Gastrocnemius medialis (tissue), 4 donors: ENCODE data around the gene TSC22D3. TPM values are rescaled to one million over a fixed set of nuclear protein-coding genes. Genes with fewer than 3 reads are reported as not detected.
A peak's percentile ranks its signal among the peaks of the same experiment; 100 is the strongest.

Experiments
- ATAC-seq, 2 donors: fragments of 150-250 bp; one replicate each; pipeline ENCODE4 v1.9.1; 2016
- DNase-seq, 2 donors: peaks; one replicate each; pipeline ENCODE4 v3.0.0-alpha.2; 2019
- H3K27ac ChIP-seq, 4 donors: fragments of 200-600 bp; sonication (generic); 1 replicate in 1 of 4; 2 replicates in 3 of 4; pipeline ENCODE4 v1.5.1; 2016 to 2018; ENCODE audit warnings: mild to moderate bottlenecking in 2 of 4, moderate library complexity in 1 of 4
- H3K27me3 ChIP-seq, 3 donors: fragments of 200-600 bp; sonication (generic) in 2 of 3; 1 replicate in 1 of 3; 2 replicates in 2 of 3; pipeline versions ENCODE4 v1.5.1 to v1.6.0; 2016 to 2019; ENCODE audit warnings: mild to moderate bottlenecking in 1 of 3, moderate library complexity in 1 of 3
- H3K36me3 ChIP-seq, 2 donors: fragments of 200-600 bp; sonication (generic) in 1 of 2; one replicate each; pipeline ENCODE4 v1.5.1; 2017 to 2018
- H3K4me1 ChIP-seq, 2 donors: fragments of 200-600 bp; sonication (generic) in 1 of 2; one replicate each; pipeline ENCODE4 v1.5.1; 2016 to 2017; ENCODE audit warnings: mild to moderate bottlenecking in 2 of 2
- H3K4me3 ChIP-seq, 4 donors: fragments of 200-600 bp; sonication (generic) in 3 of 4; 1 replicate in 1 of 4; 2 replicates in 3 of 4; pipeline ENCODE4 v1.5.1; 2016 to 2019; ENCODE audit warnings: mild to moderate bottlenecking in 2 of 4
- H3K9me3 ChIP-seq, 3 donors: fragments of 200-600 bp; sonication (generic) in 2 of 3; 1 replicate in 1 of 3; 2 replicates in 2 of 3; pipeline ENCODE4 v1.5.1; 2016 to 2019
- POLR2A ChIP-seq, 2 donors: fragments of 450-650 bp; IDR thresholded peaks; one replicate each; pipeline ENCODE4 v1.6.1; 2017; ENCODE audit warnings: antibody characterized with exemption in 2 of 2, mild to moderate bottlenecking in 2 of 2, moderate library complexity in 2 of 2
- in situ Hi-C, 4 donors: fragments of 200-750 bp; cut with MboI; loops; one replicate each; pipeline versions ENCODE4 v1.15.0 to v1.8.0; 2017; ENCODE audit warnings: low sequenced_read_pairs in 4 of 4
- intact Hi-C: fragments of 100-400 bp; cut with DNase I; formaldehyde crosslinking; loops from one replicate; pipeline ENCODE4 v1.15.1; 2023; ENCODE audit warnings: low total_unique reads
- total RNA-seq, 4 donors: library from RNA; depleted of rRNA; stranded (reverse); fragments of >200 nt; gene quantifications; one replicate each; pipeline versions ENCODE4 v1.1.0 to v1.2.3, GENCODE V29; 2016
- TF ChIP-seq, protein P1 (sequence below), 5 experiments: fragments of 450-650 bp in 3 of 5; fragments of 200-600 bp in 2 of 5; sonication (generic) in 2 of 5; IDR thresholded peaks in 4 of 5; conservative IDR thresholded peaks in 1 of 5; 1 replicate in 4 of 5; 2 replicates in 1 of 5; pipeline ENCODE4 v1.5.1; 2016 to 2019; ENCODE audit warnings: antibody characterized with exemption in 5 of 5, mild to moderate bottlenecking in 3 of 5, moderate library complexity in 3 of 5

TSC22D3 gene
- total RNA-seq, 4 donors from 2014 or later = 689 to 1,948 (median 1,054) TPM

- H3K36me3 ChIP-seq = peaks cover 6 to 29% of the 10 kb centered on the region in 2 donors
- no peak for TF ChIP-seq POLR2A (IDR thresholded peaks at IDR 0.05)
- TF ChIP-seq, protein P1, sequence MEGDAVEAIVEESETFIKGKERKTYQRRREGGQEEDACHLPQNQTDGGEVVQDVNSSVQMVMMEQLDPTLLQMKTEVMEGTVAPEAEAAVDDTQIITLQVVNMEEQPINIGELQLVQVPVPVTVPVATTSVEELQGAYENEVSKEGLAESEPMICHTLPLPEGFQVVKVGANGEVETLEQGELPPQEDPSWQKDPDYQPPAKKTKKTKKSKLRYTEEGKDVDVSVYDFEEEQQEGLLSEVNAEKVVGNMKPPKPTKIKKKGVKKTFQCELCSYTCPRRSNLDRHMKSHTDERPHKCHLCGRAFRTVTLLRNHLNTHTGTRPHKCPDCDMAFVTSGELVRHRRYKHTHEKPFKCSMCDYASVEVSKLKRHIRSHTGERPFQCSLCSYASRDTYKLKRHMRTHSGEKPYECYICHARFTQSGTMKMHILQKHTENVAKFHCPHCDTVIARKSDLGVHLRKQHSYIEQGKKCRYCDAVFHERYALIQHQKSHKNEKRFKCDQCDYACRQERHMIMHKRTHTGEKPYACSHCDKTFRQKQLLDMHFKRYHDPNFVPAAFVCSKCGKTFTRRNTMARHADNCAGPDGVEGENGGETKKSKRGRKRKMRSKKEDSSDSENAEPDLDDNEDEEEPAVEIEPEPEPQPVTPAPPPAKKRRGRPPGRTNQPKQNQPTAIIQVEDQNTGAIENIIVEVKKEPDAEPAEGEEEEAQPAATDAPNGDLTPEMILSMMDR (IDR thresholded peaks at IDR 0.05 in 4 of 5, conservative IDR thresholded peaks at IDR 0.05 in 1 of 5) = no peak
- peak overlapping the region; percentile 87 to 96 (median 94) for H3K27ac ChIP-seq
- peak overlapping the region; percentile 75 to 84 (median 78) for H3K4me3 ChIP-seq
- intact Hi-C loops (no loop called here), in situ Hi-C loops (loop anchor here in 3 of 4 donors (5.0 to 10.0 kb wide), 3 partner anchors 39 to 61 kb away; partner anchors contain the start of genes NCBP2L (in 2 of the 3) and TSC22D3 (in 2 of the 3))
- DNase-seq = no peak
- ATAC-seq = no peak
- H3K4me1 ChIP-seq = peaks cover 36 to 41% of the 10 kb centered on the region in 2 donors
- H3K9me3 ChIP-seq = no peaks in the 10 kb centered on the region
- no peaks in the 10 kb centered on the region for H3K27me3 ChIP-seq
Measured at GRCh38 chrX:107716118-107716684, 59.4 kb downstream of the TSC22D3 start.

DNA sequence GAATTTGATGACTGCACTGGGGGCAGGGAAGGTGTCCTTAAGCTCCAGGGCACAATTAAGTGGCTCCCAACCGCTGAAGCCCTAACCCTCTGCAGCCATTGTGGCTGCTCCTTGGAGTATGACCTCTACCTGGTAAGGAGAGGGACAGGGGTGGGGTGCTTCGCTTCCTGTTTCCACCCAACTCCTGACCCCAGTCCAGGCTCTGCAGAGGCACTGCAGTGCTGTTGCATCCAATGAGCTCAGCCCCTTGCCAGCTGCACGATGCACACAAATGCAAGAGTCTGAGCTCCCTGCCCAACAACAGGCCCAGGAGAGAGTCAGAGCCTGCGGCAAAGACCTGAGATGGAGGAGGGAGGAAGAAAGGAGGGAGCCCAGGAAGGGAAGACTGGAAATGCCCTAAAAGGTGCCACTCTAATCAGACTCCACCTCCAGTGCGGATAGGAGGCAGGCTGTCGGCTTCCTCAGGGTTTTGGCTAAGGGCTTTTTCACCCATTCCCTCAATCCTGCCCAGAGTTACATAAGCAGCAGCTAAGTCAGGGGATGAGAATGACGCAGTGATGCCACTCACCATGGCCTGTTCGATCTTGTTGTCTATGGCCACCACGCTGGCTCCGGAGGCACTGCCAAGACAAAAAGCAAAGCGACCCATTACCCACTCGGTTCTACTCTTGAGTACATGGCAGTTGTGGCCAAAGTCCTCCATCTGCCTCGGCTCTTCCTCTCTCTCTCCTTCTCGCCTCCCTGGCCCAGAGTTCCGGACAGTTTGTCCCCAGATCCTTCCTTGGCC is 60.1 kb downstream of the TSC22D3 start:
- ATAC-seq = no peak
- peak overlapping the region; percentile 87 to 96 (median 94) for H3K27ac ChIP-seq
- in situ Hi-C loops = loop anchor here in 3 of 4 donors (5.0 to 10.0 kb wide), 3 partner anchors 38 to 62 kb away; partner anchors contain the start of genes NCBP2L (in 2 of the 3) and TSC22D3 (in 2 of the 3)
- intact Hi-C loops = no loop called here
- no peaks in the 10 kb centered on the region for H3K9me3 ChIP-seq
- H3K36me3 ChIP-seq = peaks cover 6 to 29% of the 10 kb centered on the region in 2 donors
- H3K27me3 ChIP-seq = no peaks in the 10 kb centered on the region
- peaks cover 29 to 39% of the 10 kb centered on the region in 2 donors for H3K4me1 ChIP-seq
- no peak for DNase-seq
- H3K4me3 ChIP-seq = peak overlapping the region; percentile 75 to 84 (median 78)
- no peak for TF ChIP-seq POLR2A (IDR thresholded peaks at IDR 0.05)
- TF ChIP-seq, protein P1 (IDR thresholded peaks at IDR 0.05 in 4 of 5, conservative IDR thresholded peaks at IDR 0.05 in 1 of 5) = no peak

DNA sequence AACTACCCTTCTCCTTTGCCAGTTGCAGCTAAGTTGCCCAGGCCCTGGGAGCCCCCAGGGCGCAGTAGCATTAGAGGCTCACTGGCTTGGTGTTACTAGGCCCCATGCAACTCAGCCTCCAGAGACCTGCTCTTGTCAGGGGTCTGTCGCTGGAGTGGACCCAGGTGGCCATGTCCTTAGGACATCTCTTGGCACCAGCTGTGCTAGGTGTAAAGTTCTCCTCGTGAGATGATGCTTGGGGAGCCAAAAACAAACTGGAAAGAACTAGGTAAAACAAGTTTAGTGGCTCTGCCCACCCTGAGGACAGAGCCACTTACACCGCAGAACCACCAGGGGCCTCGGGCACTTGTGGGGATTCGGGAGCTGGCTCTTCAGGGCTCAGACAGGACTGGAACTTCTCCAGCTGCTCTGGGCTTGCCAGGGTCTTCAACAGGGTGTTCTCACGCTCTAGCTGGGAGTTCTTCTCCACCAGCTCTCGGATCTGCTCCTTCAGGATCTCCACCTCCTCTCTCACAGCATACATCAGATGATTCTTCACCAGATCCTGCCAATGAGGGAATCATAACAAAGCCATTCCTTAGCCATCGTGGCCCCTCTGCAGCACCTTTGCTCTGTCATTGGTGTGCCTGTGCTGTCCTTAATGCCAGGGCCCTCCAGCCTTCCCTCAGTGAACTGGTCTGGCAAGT is 61.2 kb downstream of the TSC22D3 start:
- Histone ChIP-seq H3K27ac (peak overlapping the region; percentile 87 to 96 (median 94)), H3K9me3 (no peaks in the 10 kb centered on the region), H3K4me3 (peak overlapping the region; percentile 75 to 84 (median 78)), H3K27me3 (no peaks in the 10 kb centered on the region), H3K36me3 (peaks cover 6 to 29% of the 10 kb centered on the region in 2 donors), H3K4me1 (peaks cover 18 to 31% of the 10 kb centered on the region in 2 donors)
- intact Hi-C loops (no loop called here), in situ Hi-C loops (loop anchor here in 1 of 4 donors (10.0 kb wide), 1 partner anchor 60 kb away; the partner anchor contains the start of genes NCBP2L and TSC22D3)
- peak in 1 of 2 donors; percentile 59 for DNase-seq
- ATAC-seq = no peak
- TF ChIP-seq POLR2A (IDR thresholded peaks at IDR 0.05) = peak in 1 of 2 donors; percentile 32
- TF ChIP-seq, protein P1 (IDR thresholded peaks at IDR 0.05 in 4 of 5, conservative IDR thresholded peaks at IDR 0.05 in 1 of 5) = peak in 4 of 5 experiments; percentile 6 to 54 (median 38)

DNA sequence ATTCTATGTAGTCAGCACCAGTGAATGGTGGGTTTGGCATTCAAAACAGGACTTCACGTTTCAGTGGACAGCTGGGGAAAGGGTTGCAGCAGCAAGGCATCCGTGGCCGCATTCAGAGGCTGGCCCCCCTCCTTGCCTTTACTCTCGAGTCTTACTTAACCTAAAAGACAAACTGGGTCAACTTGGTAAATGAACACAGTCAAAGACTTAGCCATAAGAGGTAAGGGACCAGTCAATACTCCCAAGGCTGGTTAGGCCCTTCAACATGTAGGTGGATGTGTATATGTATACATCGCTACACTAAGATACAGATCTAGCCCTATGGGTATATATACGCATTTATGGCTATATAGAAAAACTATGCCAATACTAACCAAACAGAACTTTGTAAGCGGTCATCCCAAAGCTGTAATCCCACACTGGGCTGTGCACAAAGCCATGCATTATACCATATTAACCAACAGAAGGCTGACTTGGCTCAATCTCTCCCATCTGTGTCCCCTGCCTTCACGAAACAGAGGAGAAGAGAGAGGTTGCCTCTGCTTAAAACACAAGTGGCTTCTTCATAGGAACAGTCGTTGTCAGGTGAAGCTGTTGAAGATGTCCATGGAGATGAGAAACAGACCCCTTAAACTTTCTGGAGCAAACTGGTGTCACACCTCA is 61.9 kb downstream of the TSC22D3 start:
- H3K4me3 ChIP-seq = peak overlapping the region; percentile 75 to 84 (median 78)
- peak overlapping the region; percentile 87 to 96 (median 94) for H3K27ac ChIP-seq
- no peaks in the 10 kb centered on the region for H3K9me3 ChIP-seq
- intact Hi-C loops (no loop called here), in situ Hi-C loops (loop anchor here in 1 of 4 donors (10.0 kb wide), 1 partner anchor 61 kb away; the partner anchor contains the start of genes NCBP2L and TSC22D3)
- peak in 1 of 2 donors; percentile 71 for DNase-seq
- H3K4me1 ChIP-seq = peaks cover 14 to 24% of the 10 kb centered on the region in 2 donors
- no peak for TF ChIP-seq POLR2A (IDR thresholded peaks at IDR 0.05)
- TF ChIP-seq, protein P1 (IDR thresholded peaks at IDR 0.05 in 4 of 5, conservative IDR thresholded peaks at IDR 0.05 in 1 of 5) = no peak
- peaks cover 6 to 29% of the 10 kb centered on the region in 2 donors for H3K36me3 ChIP-seq
- peak in 1 of 2 donors; percentile 7 for ATAC-seq
- H3K27me3 ChIP-seq = no peaks in the 10 kb centered on the region
